Measurements from ENCODE around the gene SREBF2.
"Not testable (repeated sequence)": the region's sequence is repeated elsewhere in the genome, so short reads cannot be mapped to it uniquely, and the experiment has no call there.

SREBF2 gene

DNA sequence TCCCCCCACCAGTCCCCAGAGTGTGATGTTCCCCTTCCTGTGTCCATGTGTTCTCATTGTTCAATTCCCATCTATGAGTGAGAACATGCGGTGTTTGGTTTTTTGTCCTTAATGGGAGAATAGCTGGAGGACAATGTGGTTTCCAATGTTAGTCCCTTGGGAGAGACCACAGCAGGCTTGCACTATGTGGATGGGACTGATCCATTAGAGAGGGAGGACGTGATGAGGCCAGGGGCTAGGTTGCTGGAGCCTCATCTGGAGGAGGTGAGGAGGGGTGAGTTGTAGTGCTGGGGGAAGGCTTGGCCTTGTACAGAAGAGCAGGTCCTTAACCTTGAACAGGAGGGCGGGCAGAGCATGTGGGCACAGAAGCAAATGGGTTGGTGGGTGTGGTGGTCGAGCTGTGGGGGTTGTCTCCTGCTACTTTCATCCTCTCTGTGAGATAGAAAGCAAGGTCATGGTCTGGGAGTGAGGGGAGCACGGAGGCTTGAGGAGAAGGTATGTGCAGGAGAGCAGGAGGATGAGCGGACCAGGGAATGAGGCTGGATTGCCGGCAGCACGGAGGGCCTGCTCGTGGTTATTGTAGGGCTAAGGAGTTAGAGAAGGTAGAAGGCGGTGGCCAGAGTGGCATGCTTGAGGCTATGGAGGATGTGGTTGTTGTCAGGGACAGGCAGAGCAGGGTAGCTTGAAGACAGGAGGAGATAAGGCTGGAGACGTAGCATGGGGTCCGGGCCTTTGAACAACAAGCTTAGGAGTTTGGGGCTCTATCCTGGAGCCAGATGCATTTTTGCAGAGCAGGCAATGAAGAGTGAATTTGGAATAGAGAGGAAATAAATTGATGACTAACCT is 11.2 kb upstream of the SREBF2 start:
- DNase-seq: no peak

DNA sequence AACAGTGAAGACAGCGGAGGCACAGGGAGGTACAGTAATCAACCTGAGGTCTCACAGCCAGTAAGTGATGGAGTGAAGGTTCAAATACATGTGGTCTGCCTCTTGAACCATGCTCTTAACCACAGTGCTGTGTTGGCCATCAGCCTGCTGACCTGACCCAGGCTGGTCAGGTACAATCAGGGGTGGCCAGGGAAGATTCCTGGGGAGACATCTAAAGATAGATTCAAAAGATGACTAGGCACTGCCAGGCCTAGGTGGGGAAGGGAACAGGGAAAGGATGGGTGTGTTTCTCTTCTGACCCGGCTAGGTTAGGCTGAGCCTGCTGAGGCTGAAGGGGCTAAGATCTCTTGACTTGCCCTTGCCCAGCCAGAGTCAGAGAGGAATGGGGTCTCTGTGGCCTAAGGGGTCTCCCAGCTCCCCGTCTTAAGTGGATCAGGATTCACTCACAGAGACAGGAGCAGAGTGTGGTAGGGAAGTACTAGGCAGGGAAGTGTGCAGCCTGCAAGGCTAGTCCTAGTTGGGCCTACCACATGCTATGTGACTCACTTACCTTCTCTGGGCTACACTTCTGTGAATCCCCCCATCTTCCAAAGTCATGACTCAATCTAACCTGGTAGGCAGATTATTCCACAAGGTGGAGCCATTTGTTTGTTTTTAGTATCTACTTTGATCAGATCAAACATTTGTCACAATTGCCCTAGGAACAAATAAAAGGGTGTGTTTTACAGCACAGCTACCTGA is 10.4 kb upstream of the SREBF2 start:
- DNase-seq: peak; percentile 39

DNA sequence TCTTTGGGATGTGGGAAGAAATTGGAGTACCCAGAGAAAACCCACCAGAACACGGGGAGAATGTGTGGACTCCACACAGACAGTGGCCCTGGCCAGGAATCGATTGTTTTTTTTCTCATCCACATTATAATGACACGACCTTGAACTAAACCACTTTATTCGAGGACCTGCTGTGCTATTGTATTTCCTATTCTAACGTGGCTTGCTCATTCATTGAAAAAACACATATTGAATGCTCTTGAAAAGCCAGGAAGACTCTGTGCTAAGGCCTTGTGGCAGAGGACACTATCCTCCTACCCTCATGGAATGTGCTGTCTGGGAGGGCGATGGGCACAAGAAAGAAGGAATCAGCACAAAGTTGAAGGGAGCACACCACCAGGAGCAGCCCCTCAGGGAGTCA is 9.1 kb upstream of the SREBF2 start:
- DNase-seq: no peak

DNA sequence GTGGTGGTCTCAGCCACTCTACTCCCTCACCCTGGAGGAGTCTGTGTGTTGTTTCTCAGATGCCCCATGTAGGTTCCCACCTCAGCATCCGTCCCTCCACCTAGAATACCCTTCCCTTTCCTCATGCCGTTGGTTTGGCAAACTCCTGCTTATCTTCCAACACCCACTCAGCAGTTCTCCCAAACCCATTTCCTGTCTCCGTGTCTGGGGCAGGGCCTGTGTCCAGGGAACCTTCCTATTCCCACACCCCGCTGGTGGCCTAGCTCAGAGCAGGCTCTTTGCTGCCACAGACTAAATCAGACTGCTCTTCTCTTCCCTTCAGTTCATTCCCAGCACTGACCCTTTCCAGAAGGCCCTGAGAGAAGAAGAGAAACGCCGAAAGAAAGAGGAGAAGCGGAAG is 7.5 kb upstream of the SREBF2 start:
- no peak for DNase-seq

DNA sequence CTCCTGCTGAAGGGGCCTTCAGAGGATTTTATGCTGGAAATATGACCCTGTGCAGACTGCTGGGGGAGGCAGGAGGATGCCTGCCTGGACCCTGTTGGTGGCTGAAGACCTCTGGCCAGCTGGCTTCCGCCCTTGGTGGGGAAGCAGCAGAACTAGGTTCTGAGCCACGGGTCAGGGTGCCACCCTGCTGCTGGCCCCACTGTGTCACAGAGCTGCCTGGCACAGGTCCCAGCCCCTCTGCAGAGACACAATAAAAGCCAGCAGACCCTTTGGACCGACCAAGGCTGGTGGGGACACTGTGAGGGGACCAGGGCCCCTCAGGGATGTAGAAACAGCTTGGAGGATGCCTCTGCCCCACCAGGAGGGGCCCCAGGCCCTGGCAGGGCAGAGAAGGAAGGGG is 6.9 kb upstream of the SREBF2 start:
- no peak for DNase-seq

DNA sequence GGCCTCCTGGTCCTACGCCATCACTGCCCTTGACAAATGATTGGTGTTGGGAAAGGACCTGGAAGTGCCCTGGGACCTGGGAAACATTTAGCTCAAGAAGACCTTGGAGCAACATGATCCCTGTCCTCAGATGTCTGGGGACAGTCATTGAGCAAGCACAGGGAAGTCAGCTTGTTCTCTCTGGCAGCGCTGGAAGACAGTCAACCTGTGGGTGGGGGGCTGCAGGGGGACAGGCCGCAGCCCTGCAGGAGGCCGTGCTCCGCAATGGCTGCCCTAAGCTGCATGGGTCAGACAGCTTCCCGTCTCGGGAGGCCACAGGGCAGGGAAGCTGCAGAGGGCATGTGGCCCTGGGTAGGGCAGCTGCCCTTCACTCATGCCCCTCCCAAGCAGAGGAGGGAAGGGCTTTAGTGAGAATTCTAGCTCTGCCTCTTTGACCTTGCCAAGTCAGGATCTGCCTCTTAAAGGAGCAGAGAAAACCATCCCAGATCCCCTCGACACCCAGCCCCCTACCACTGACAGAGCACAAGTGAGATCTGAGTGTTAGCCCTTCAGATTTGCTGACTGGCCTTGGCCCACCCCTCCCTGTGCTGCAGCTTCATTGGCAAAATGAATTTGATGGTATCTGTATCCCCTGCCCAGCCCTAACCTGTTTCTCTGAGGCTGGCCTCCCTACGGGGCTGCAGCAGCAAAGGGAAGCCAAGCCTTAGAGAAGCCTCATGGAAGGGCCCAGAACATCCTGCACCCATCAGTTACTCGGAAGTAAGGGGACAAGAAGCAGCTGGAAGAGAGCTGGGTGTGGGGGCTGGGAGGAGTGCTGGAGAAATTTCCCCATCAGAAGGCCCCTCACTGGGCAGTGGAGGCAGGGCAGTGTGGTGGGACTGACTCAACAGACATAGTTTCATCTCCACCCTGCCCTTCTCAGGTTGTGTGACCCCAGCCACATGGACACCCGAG is 6.2 kb upstream of the SREBF2 start:
- no peak for DNase-seq

DNA sequence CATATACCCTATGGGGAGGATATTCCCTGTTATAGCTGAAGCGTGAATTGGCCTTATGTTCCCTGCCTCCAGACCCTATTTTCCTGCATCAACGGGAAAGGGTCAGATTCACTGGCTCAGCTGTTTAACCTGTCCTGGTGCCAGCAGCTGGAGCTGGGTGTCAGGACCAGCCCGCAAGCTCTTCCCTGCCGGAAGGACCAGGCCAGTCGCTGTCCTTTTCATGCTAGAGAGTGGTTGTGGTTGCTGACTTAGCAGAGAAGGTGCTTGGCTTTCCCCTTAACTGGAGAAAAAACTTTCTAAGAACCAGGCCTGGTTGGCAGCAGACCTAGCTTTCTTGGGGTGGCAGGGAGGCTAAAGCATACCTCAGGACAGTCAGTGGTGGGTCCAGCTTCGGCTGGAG is 5.2 kb upstream of the SREBF2 start:
- no peak for DNase-seq

DNA sequence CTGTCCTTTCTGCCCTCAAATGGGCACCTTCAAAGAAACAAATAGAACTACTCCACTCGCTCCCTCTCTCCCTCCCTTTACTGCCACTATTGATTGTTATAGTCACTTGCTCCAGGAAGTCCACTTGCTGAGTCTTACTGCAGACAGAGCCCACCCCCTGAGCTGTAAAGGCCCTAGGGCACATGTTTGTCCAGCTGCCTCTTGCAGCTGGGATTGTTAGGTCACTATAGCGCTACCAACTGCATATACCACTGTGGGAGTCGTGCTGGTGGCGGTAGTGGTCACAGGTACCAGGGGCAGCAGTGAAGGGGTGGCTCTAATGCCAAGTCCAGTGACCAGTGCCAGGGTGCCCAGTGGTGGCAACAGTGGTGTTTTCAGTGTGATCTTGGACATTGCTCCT is 4.4 kb upstream of the SREBF2 start:
- DNase-seq: no peak

DNA sequence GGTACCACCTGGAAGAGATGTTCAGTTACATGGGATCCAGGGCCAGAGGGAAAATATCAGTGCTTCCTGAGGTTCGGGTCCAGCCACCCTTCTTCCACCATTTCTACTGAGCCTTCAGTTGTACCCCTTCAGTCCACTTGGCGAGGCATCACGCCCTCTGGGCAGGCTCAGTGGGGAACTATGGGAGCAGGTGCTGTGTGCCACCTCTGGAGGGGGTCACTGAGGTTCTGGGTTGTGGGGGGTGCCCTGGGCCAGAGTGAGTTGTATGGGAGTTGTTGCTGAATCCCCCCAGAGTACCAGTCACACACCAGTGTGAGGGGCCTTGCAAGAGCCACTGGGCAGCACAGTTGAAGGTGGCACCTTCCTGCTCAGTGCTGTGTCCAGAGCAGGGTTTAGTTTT is 2.7 kb upstream of the SREBF2 start:
- DNase-seq: no peak

DNA sequence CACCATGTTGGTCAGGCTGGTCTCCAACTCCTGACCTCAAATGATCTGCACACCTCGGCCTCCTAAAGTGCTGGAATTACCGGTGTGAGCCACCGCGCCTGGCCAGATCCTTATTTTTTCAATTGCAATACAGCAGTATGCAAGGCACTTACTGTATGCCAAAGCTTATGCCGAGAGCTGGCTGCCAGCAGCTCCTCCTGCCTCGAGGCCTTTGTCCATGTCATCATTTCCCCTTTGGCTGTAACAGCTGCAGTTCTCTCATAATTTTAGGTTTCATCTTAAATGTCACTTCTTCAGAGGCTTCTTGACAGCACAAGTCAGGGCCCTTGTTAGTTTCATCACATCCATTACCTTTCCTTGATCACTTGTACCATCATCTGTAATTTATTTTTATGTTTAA is 1.5 kb upstream of the SREBF2 start:
- no peak for DNase-seq

DNA sequence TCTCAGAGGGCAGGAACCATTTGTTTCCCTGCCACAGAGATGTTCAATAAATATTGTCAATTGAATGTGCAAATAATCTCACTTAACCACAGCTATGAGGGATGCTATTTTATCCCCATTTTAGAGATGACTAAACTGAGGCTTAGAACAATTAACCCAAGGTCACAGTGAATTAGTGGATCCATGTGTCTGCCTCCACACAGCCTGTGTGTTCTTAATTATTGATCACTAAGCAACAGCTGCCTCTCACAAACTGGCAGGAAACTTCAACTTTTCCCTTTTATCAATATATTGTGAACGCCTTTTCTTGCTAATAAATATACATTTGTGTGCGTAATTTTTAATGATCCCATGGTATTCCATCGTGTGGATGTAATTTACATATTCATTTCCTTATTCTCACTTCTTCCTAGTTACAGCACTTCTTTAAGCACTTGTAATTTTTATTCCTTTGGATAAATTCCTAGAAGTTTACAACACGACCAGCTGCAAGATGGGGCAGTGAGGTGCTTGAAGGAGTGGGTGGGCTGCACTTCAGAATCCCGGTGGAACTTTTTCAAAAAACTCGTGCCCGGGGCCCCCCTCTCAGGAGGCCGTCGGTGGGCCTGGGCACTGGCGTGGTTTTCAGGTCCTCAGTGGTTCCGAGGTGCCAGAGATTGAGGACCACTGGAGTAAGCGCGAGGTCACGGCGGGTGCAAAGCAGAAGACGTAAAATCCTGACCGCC is 915 bp upstream of the SREBF2 start:
- DNase-seq: no peak

DNA sequence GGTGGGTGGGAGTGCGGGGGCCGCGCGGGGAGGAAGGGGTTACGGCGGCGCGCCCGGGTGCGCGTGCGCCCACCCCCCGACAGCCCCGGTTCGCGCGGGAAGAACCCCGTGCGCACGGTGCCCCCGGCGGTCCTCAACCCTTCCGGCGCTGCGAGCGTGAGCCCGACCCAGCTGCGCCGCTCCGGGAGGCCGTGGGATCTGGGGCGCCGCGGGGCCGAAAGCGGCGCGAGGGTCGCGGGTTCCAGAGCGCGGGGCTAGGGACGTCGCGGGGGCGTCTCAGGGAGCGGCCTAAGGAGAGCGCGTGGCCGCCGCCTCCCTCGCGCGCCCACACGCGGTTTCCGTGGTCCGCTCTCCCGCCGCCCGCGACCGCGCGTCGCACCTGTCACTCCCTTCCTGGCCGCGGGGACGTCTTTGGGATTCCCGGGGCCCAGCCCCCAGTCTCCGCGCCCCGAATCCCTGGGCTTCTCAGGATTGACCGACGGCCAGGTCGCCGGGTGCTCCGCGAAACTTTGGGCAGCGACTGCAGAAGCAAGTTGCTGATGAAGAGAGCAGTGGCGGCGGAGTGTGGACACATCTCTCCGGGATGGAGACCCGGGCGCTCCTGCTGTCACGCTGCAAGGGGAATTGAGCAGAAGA is 582 bp downstream of the SREBF2 start:
- no peak for DNase-seq

DNA sequence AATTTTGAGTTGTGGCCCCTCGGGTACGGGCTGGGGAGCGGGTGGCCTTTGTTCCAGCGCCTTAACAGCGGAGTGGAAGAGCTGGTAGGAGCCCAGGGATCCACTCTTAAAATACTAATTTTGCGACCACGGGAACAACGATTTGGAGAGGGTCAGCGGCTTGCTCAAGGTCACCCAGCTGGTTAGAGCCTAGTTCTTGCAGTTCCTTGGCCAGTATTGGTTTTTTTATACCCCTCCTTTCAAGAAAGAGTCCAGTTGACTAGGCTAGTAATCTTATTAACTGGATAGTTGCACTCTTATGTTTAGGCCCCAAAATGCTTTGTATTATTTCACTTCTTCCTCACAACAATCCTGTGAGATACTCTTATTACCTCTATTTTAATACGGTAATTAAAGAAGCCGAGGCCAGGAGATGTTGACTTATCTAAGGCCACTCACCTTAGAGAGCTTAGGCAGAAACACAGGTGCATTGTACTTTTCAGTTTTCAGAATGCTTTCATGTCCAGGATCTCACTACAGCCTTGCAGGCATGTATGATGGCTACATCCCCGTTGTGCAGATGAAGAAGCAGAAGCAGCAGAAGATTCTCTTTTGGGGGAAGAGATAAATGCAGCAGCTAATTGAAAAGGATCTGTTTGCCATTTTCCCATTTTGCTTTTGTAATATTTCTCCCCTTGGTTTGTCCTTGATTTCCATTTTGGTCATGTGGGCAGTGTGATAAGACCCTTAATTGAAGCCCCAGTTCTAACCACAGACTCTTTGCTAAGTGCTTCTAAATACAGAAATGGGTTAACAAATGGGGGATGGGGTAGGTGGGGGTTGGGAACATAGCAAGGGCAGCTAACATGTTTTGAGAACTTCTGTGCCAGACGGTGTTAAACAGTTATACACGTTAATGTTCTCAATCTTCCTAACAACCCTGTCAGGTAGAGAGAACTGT is 1.4 kb downstream of the SREBF2 start:
- no peak for DNase-seq

DNA sequence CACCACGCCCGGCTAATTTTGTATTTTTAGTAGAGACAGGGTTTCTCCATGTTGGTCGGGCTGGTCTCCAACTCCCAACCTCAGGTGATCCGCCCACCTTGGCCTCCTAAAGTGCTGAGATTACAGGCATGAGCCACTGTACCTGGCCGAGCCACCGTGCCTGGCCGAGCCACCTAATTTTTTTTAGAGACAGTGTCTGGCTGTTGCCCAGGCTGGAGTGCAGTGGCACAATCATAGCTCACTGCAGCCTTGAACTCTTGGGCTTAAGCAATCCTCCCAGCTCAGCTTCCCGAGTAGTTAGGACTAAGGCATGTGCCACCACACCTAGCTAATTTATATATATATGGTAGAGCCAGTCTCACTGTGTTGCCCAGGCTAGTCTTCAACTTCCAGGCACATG is 2.6 kb downstream of the SREBF2 start:
- DNase-seq: not testable (repeated sequence)

DNA sequence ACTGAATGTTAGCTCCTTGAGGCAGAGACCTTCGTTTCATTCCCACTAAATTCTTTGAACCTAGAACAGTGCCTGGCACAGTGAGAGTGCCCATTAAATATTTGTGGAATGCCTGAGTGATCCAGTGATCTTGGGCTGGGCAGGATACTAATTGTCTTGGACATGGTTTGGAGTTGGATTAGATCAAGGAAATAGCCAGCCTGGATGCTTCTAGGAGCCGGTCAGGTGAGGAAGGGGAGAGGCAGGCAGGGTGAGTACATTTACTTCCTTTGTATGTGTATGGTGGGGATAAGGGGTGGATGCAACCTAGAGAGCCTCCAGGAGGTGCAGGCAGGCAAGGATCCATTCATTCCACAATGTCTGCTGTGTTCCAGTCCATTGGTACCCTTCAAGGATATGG is 3.6 kb downstream of the SREBF2 start:
- DNase-seq: no peak

DNA sequence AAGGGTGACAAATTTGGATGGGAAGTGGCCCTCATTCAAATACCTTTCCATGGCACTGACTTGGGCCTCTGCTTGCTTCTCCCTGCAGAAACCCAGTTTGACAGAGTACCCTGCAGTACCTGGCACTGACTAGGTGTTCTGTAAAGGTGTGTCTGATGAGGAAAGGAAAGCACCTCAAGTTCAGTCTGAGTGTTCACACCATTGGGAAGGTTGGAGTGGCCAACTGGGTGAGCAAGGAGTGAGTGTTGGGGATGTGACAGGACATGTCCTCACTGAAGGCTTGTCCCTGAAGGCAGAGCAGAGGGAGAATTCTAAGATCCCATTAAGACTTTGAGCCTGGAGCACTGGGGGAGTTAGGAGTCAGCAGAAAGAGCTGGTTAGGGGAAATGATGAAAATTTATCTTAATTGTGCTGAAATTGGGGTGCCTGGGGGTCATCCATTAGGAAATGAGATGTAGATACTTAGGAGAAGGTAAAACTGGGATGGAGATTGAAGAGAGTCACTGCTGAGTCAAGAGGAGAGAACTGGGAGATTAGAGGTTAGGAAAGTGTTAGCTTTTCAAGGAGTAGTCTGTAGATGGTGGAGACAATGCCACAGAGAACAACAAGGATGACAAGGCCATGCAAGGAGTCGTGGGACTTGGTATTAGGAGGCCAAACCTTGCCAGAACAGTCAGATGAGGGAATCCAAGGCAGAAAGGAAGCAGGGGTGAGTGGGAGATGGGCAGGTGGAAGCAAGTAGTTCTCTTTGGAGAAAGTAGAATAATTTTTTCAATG is 6.1 kb downstream of the SREBF2 start:
- no peak for DNase-seq

DNA sequence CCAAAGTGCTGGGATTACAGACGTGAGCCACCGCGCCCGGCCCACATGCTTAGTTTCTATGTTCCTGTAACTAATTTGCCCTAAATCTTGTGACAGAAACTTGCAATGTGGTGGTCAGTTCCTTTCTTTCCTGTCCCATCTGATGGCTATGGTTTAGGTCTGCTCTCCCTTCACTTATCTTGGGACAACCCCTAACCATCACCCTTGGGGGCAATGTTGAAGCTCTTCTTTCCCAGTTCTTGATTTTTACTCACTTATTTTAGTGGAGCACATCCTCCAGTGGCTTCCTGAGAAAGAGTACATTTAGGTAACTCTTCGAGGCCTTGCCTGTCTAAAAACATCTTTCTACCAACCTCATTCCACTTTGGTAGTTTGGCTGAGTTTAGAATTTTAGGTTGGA is 7.3 kb downstream of the SREBF2 start:
- no peak for DNase-seq

DNA sequence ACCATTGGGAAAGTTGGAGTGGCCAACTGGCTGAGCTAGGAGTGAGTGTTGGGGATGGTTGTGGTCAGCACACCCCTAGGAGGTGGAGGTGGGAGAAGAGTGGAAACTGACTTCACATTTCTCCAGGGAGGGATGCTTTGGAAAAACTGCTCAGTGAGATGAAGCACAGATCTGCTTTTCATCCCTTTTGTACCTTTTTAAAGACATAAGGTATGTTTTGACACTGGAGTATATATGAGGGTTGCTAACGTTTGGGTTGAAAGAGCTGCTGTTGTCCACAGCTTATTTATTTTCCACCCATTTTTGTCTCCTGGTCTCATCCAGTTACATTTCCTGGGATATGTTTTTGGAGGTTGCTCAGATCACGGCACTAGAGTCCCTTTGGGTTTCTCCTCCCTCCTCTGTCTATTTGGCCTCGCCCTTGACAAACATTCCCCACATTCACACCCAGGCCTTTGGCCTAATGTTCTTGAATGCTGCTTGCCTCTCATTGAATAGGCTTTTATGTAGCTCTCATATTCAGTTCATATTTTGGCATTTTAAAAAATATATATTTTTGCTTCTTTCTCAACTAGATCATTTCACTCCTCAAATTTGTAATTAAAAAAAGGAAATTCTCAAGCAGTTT is 8.3 kb downstream of the SREBF2 start:
- no peak for DNase-seq
